Measurements from ENCODE around the gene CFTR.

CFTR gene

DNA sequence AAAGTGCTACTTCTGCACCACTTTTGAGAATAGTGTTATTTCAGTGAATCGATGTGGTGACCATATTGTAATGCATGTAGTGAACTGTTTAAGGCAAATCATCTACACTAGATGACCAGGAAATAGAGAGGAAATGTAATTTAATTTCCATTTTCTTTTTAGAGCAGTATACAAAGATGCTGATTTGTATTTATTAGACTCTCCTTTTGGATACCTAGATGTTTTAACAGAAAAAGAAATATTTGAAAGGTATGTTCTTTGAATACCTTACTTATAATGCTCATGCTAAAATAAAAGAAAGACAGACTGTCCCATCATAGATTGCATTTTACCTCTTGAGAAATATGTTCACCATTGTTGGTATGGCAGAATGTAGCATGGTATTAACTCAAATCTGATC is 110.4 kb downstream of the CFTR start:
- DNase-seq: no peak

DNA sequence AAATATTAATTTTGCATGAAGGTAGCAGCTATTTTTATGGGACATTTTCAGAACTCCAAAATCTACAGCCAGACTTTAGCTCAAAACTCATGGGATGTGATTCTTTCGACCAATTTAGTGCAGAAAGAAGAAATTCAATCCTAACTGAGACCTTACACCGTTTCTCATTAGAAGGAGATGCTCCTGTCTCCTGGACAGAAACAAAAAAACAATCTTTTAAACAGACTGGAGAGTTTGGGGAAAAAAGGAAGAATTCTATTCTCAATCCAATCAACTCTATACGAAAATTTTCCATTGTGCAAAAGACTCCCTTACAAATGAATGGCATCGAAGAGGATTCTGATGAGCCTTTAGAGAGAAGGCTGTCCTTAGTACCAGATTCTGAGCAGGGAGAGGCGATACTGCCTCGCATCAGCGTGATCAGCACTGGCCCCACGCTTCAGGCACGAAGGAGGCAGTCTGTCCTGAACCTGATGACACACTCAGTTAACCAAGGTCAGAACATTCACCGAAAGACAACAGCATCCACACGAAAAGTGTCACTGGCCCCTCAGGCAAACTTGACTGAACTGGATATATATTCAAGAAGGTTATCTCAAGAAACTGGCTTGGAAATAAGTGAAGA is 112.3 kb downstream of the CFTR start:
- DNase-seq: no peak

DNA sequence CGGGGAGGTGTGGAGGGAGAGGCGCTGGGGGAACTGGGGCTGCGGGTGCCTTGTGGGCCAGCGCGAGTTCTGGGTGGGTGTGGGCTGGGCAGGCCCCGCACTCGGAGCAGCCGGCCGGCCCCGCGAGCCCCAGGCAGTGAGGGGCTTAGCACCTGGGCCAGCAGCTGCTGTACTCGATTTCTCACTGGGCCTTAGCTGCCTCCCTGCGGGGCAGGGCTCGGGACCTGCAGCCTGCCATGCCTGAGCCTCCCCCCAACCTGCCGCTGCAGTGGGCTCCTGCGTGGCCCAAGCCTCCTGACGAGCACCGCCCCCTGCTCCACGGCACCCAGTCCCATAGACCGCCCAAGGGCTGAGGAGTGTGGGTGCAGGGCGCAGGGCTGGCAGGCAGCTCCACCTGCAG is 116.3 kb downstream of the CFTR start:
- DNase-seq: no peak

DNA sequence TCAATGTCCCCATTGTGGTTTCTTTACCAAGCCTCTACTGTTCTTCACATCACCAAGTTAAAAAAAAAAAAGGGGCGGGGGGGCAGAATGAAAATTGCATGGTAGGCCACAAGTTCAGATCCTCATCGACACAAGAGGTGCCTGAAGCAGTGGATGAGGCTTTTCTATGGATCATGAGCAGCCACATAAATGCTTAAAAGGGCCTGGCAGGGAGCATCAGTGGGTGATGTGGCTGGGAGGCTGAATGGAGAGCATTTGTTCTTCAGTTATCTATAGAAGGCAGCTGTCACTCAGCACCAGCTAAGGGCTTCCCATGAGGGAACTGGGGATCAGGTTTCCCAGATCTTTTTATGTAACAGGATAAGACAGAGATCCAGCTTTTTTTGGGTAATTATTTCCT is 117.9 kb downstream of the CFTR start:
- DNase-seq: no peak

DNA sequence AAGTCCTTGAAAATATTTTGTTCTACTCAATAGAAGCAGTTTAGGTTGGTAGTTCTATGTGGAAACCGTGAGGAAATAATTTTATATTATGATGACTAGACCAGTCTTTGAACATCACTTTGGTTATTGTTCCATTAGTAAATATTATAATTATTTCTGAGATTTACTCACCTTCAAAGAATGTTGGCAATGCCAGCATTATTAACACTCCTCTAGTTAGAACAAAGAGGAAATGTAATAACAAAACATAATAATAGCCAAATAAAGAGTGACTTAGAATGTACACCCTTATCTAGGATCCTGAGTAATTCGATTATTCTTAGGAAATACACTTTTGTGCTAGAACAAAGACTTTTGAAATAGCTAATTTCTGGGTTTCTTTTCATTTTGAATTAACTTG is 121.1 kb downstream of the CFTR start:
- peak; percentile 14 for DNase-seq

DNA sequence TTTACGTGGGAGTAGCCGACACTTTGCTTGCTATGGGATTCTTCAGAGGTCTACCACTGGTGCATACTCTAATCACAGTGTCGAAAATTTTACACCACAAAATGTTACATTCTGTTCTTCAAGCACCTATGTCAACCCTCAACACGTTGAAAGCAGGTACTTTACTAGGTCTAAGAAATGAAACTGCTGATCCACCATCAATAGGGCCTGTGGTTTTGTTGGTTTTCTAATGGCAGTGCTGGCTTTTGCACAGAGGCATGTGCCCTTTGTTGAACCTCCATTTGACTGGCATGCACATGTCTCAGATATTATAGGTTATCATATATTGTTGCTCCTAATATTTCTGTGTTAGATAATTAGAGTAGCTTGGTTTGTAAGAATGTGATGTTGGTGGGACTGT is 123.8 kb downstream of the CFTR start:
- no peak for DNase-seq

DNA sequence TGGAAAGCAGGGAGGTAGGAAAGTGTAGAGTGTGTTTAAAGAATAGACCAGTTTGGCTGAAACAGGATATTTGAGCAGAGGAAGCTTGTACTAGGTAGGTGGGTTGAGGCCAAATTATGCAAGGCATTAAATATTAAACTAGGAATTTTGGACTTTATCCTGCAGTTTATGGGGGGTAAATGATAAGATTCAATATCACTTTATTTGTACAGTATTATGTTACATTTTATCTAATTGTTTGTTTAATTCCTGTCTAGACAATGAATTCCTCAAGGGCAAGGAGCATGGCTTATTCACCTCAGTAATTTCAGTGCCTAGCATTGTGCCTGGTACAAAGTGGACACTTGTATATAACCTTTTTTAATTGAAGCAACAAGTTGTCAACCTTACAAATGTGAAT is 125.9 kb downstream of the CFTR start:
- no peak for DNase-seq

DNA sequence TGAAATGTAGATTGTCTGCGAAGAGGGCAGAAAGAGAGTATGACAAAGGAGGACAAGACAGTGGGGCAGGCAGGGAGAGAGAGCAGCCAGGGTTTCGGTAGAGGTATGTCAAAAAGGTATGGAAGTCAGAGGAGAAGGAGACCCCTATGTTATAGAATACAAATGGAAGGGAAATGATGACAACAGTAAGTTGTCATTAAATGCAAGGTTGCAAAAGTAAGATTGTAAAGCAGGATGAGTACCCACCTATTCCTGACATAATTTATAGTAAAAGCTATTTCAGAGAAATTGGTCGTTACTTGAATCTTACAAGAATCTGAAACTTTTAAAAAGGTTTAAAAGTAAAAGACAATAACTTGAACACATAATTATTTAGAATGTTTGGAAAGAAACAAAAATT is 126.3 kb downstream of the CFTR start:
- no peak for DNase-seq

DNA sequence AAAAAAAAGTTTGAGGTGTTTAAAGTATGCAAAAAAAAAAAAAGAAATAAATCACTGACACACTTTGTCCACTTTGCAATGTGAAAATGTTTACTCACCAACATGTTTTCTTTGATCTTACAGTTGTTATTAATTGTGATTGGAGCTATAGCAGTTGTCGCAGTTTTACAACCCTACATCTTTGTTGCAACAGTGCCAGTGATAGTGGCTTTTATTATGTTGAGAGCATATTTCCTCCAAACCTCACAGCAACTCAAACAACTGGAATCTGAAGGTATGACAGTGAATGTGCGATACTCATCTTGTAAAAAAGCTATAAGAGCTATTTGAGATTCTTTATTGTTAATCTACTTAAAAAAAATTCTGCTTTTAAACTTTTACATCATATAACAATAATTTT is 130.6 kb downstream of the CFTR start:
- DNase-seq: no peak

DNA sequence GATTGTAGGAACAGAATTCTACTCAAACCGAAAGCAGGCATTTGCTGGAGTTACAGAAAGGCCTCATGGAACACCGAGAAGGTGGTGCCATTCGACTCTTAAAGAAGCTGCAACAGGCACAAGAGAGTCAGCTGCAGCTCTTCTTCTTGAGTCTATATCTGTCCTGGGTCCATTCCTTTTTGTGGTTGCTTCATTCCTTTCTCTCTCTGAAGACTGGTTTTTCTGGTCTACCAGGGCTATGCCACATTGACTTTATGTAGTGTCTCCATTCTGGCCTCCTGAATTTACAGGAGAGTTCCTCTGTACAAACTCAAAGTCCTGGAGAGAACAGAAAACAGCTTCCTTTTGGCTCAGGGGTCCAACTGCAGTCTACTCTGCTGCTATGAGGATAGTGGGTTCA is 132.8 kb downstream of the CFTR start:
- no peak for DNase-seq

DNA sequence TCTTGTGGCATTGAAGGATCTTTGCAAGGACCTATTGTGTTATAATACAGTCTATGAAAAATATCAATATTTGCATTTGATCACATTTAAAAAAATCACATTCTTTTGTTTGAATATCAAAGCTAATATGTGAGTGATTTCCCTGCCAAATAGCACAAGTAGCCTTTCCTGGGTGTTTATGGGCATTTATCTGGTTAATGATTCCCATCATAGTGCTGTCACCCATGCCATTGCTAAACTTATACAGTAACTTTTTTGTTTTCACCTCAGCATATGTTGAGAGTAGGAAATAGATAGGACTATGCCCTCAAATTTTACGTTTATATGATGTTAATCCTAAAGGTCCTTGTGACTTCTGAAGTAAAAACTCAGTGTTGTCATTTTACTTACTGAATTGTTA is 136.9 kb downstream of the CFTR start:
- DNase-seq: no peak

DNA sequence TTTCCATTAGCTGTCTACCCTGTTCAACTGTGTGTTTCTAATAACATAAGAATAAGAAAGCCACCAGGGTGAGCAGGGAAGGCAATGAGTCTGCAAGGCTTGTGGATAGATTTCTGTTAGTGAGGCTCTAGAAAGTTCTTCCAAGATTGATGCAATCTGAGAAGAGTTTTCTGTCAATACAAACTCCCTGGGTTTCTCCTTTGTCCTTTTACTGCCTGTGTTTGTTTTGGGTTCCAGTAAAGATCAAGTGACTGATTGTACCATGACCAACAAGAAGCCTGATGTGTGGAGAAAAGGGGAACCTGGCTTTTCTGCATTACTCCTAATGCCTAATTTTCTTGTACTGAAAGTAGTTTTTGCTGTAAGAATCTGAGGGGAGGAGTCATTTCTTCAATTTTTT is 139.9 kb downstream of the CFTR start:
- no peak for DNase-seq

DNA sequence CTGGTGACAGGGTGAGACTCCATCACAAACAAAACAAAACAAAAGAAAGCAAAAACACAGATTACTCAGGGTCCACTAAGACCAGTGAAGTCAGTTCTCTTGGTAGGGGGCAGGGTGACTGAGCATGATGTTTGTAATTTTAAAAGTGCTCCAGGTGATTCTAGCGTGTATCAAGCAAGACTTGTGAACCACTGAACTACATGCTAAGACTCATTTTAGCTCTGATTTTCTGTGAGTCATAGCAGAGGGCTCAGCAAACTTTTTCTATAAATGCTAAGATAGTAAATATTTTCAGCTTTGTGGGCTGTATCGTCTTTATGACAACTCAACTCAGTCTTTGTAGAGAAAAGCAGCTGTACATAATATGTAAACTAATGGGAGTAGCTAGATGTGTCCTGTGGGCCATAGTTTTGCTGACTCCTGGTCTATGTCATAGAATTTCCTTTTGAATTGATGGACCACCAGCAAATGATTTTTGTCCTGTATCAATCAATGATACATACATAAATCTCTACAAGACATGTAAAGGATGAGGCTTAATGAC is 141.3 kb downstream of the CFTR start:
- DNase-seq: no peak

DNA sequence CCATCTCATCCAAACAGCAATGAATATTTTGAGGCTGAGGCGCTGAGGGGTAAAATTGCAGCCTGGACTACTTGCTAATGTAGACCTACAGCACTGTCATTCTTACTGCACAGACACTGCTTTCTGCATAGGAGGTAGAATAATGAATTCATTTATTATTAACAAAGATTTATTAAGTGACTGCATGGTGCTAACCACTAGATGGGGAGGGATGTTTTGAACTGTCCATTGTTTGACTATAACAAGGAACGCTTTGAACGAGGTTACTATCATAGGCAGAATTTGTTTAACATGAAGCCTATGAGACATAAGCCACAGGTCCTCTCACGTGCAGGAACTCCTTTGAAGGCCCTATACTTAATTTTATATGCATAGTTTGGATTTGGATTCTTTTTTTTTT is 143.8 kb downstream of the CFTR start:
- no peak for DNase-seq

DNA sequence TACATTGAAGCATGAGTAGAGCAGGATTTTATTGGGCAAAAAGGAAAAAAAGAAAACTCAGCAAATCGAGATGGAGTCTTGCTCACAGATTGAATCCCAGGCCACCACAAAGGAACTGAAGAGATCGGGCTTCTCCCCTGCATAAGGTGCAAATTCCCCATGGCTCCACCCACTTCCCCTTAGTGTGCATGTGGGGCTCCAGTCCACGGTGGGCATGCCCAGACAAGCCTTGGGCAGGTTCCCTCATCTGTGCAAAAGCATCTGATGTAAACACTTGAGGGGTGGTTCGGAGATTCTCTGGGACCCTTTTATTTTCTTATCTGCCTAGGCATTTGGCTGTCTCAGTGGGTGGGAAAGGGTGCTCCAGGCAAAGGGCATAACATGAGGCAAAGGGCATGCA is 150.7 kb downstream of the CFTR start:
- no peak for DNase-seq

DNA sequence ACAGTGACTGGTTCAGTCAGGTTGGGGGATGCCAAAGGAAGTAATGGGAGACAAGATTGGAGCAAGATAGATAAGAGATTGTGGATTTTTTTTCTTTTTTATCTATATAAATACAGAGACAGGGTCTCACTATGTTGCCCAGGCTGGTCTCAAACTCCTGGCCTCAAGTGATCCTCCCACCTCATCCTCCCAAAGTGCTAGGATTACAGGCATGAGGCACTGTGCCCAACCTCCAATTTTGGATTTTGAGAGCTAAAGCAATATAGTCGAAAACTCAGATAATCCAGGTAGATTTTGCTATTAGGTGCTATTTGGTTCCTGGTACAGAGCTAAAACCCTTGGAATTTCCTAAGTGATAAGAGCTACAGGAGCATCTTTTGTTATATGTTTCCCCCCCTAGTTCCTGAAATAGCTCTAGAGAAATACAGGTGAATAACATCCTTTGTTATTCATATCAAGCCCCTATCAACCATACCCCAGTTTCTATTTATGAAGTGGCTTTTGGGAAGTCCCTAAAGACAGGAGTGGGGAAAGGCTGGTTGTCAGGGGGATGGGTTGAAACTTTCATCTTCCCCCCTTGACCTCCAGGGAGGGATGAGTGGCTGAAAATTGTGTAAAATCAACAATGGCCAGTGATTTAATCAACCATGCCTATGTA is 151.2 kb downstream of the CFTR start:
- no peak for DNase-seq

DNA sequence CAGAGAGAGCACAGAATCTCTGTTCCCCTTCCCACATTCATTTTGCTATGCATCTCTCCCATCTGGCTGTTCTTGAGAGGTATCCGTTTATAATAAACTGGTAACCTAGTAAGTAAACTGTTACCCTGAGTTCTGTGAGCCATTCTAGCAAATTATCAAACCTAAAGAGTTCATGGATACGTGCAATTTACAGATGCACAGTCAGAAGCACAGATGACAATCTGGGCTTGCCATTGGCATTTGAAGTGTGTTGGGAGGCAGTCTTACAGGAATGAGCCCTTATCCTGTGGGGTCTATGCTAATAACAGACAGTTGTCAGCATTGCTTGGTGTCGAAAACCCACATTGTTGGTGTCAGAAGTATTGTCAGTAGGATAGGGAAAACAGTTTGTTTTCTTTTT is 151.8 kb downstream of the CFTR start:
- no peak for DNase-seq

DNA sequence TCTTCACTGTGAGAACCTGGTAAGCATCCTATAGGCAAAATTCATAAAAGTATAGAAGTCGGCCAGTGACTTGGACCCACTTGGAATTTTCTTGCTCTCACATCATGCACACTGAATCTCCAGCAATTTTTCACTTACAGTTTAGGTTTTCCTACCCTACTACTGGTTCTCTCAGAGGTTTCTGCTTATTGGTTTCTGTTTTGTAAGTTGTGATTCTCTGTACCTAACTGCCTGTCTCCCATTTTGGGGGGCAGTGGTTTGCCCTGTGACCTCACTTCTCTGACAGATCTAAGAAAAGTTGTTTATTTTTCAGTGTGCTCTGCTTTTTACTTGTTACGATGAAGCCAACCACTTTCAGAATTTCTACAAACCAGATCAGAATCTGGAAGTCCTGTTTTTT is 158.1 kb downstream of the CFTR start:
- DNase-seq: no peak

DNA sequence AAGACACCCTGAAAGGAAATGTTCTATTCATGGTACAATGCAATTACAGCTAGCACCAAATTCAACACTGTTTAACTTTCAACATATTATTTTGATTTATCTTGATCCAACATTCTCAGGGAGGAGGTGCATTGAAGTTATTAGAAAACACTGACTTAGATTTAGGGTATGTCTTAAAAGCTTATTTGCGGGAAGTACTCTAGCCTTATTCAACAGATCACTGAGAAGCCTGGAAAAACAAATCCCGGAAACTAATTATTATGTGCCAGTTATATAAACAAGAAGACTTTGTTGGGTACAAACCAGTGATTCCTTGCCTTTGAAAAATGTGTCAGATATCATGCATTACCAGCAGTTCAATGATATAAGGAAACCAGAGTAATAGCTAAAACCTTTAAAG is 160.1 kb downstream of the CFTR start:
- peak; percentile 15 for DNase-seq

DNA sequence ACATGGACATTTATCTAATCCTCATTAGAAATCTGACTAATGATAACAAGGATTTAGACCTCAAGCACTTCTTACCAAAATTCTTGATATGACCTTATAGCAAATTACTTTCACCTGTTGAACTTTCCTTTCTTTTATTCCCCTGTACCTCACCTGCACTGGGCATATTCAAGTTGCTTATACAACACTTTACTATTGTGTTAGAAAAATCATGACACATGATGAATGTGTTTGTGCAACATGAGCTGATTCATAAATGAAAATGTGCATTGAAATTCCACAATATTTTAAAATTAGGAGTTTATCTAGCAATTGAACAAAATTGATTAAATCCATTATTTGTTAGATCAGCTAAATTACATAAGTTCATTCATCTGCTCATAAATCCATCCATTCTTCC is 160.6 kb downstream of the CFTR start:
- DNase-seq: no peak

DNA sequence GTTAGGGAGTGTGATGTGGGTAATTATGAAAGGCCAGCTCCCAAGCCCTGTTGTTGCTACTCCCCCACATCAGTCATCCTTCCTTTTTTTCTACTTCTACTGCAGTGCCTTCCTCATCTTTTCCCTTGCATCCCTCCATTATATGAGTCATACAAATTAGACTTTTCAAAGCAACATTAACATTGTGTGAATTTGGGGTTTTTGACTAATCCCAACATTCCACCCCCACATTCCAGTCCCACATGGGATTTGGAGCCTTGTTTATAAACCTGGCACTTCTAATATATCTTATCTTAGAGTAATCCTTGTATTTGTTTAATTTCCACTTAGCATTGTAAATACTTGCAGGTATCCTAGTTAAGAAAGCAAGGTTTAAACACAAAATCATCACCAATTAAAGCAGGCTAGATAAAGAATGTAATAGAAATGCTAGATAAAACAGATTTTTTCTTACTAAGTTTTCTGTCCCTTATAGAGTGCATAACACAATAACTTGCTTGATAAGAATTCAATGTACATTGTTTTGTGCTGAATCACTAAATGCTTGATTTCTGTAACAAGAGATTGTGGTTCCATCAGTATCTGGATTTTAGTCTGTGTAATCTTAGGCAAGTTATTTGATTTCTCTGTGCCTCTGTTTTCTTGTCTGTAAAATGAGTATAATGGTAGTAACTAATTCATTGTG is 165.8 kb downstream of the CFTR start:
- DNase-seq: peak; percentile 93

DNA sequence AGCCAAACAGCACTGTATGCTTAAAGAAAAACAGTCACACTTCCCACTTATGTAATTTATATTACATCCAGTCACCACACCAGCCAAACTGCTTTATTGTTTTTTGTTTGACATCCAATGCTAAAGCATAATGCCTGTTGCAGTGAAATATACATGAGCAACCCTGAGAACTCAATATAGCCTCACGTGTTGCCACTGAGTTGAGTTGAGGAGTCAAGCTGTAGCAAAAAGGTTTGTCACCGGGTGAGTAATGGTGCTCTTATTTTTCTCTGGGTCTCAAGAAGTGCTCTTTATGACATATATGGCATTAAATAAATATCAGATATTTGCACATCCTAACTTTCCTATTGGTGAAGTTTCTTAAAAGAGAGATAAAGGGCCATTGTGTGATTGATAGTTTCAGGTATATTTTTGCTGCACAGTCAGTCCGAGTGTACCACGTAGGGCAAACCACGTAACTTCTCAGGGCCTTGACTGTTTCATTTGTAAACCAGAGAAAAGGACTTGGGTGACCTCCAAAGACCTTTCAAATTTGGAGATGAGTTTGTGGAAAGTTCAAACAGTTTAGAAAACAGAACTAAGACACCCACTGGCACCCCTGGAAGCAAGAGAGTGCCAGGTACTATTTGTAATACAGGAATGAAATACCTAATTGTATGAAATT is 168.5 kb downstream of the CFTR start:
- no peak for DNase-seq

DNA sequence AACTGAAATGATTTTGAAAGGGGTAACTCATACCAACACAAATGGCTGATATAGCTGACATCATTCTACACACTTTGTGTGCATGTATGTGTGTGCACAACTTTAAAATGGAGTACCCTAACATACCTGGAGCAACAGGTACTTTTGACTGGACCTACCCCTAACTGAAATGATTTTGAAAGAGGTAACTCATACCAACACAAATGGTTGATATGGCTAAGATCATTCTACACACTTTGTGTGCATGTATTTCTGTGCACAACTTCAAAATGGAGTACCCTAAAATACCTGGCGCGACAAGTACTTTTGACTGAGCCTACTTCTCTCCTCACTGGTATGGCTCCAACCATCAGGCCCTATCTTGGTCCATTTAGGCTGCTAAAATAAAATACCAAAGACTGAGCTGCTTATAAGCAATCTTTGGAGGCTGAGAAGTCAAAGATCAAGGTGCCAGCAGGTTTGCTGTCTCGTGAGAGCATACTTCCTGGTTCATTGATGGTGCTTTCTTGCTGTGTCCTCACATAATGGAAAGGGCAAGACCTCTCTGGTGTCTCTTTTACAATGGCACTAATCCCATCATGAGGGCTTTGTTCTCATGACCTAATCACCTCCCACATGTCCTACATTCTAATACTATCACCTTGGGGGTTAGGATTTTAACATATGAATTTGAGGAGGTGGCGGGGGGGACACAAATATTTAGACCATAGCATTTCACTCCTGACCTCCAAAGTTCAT is 173.3 kb downstream of the CFTR start:
- DNase-seq: no peak

All from kidney glomerular epithelial cell (primary cell).